Measurements from ENCODE around the gene SEC24C.
"Not testable (repeated sequence)": the region's sequence is repeated elsewhere in the genome, so short reads cannot be mapped to it uniquely, and the experiment has no call there.

Gene SEC24C

GRCh38 chr10:73793456-73793855, 49.3 kb downstream of the SEC24C start:
- no peak for DNase-seq (ENCODE audit: low read depth in 2 of 2)

GRCh38 chr10:73795491-73795890, 51.3 kb downstream of the SEC24C start:
- not testable (repeated sequence) for DNase-seq (ENCODE audit: low read depth in 2 of 2)

GRCh38 chr10:73796035-73796434, 51.9 kb downstream of the SEC24C start:
- not testable (repeated sequence) for DNase-seq (ENCODE audit: low read depth in 2 of 2)

GRCh38 chr10:73796766-73797165, 52.6 kb downstream of the SEC24C start:
- DNase-seq (ENCODE audit: low read depth in 2 of 2) = no peak

GRCh38 chr10:73797324-73798025, 53.3 kb downstream of the SEC24C start:
- no peak for DNase-seq (ENCODE audit: low read depth in 2 of 2)

- DNase-seq (ENCODE audit: low read depth in 2 of 2) = no peak
Observed at GRCh38 chr10:73798087-73798486, 53.9 kb downstream of the SEC24C start.

- DNase-seq (ENCODE audit: low read depth in 2 of 2) = no peak
Observed at GRCh38 chr10:73798927-73799560, 54.9 kb downstream of the SEC24C start.

GRCh38 chr10:73799899-73800559, 55.9 kb downstream of the SEC24C start:
- DNase-seq (ENCODE audit: low read depth in 2 of 2) = no peak

- DNase-seq (ENCODE audit: low read depth in 2 of 2) = no peak
Observed at GRCh38 chr10:73800560-73801252, 56.5 kb downstream of the SEC24C start.

- DNase-seq (ENCODE audit: low read depth in 2 of 2) = no peak
Observed at GRCh38 chr10:73801253-73801590, 57.0 kb downstream of the SEC24C start.

- DNase-seq (ENCODE audit: low read depth in 2 of 2) = no peak
Observed at GRCh38 chr10:73802276-73802991, 58.3 kb downstream of the SEC24C start.

GRCh38 chr10:73803680-73804286, 59.6 kb downstream of the SEC24C start:
- no peak for DNase-seq (ENCODE audit: low read depth in 2 of 2)

GRCh38 chr10:73806176-73806950, 62.2 kb downstream of the SEC24C start:
- no peak for DNase-seq (ENCODE audit: low read depth in 2 of 2)

- no peak for DNase-seq (ENCODE audit: low read depth in 2 of 2)
Observed at GRCh38 chr10:73807471-73807870, 63.3 kb downstream of the SEC24C start.

GRCh38 chr10:73808021-73808815, 64.0 kb downstream of the SEC24C start:
- no peak for DNase-seq (ENCODE audit: low read depth in 2 of 2)

- no peak for DNase-seq (ENCODE audit: low read depth in 2 of 2)
Observed at GRCh38 chr10:73809061-73809818, 65.1 kb downstream of the SEC24C start.

GRCh38 chr10:73810358-73810734, 66.2 kb downstream of the SEC24C start:
- DNase-seq (ENCODE audit: low read depth in 2 of 2) = no peak

- DNase-seq (ENCODE audit: low read depth in 2 of 2) = peak; percentile 15 to 33
Observed at GRCh38 chr10:73810735-73811465, 66.7 kb downstream of the SEC24C start.
